Stimulated activated CD8-positive, alpha-beta memory T cell treated with anti-CD3 and anti-CD28 coated beads, Interleukin-7, amount 100 ng/mL, for 48 hours (primary cell): ENCODE results near the gene IL34.
A peak's percentile ranks its signal among the peaks of the same experiment; 100 is the strongest.
"Not testable (repeated sequence)": the region's sequence is repeated elsewhere in the genome, so short reads cannot be mapped to it uniquely, and the experiment has no call there.

ENCODE experiments used
- DNase-seq, 2 donors: peaks; one replicate each; pipeline ENCODE4 v3.0.0-alpha.2; 2020; ENCODE audit warnings: low read depth in 1 of 2; ENCODE audit errors: extremely low read depth in 1 of 2

IL34 gene

GRCh38 chr16:70630960-70631745 lies 15.2 kb upstream of the IL34 start:
- no peak for DNase-seq

GRCh38 chr16:70632273-70632672 lies 14.1 kb upstream of the IL34 start:
- no peak for DNase-seq

DNA sequence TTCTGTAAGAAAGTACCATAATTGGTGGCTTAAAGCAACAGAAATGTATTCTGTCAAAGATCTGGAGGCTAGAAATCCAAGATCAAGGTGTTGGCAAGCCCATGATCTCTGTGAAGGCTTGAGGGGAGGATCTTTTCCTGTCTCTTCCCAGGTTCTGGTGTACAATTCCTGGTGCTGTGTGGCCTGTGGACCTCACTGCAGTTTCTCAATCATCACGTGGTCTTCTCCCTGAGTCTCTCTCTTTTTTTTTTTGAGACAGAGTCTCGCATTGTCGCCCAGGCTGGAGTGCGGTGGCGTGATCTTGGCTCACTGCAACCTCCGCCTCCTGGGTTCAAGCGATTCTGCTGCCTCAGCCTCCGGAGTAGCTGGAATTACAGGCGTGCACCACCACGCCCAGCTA lies 12.7 kb upstream of the IL34 start:
- not testable (repeated sequence) for DNase-seq

DNA sequence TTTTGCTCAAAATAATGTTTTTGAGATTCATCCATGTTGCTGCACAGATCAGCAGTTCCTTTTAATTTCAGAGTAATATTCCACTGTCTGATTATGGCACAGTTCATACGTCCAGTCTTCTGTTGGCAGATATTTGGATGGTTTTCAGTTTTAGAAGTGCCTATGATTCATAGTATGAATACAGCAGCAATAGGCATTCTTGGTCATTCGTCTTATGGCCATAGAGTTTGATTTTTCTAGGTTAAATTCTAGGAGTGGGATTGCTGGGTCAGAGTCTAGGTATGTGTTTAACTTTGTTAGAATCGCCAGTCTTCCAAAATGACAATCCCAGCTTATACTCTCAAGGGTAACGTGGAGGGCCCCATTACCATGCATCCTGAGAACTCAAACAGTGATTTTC lies 11.5 kb upstream of the IL34 start:
- no peak for DNase-seq

DNA sequence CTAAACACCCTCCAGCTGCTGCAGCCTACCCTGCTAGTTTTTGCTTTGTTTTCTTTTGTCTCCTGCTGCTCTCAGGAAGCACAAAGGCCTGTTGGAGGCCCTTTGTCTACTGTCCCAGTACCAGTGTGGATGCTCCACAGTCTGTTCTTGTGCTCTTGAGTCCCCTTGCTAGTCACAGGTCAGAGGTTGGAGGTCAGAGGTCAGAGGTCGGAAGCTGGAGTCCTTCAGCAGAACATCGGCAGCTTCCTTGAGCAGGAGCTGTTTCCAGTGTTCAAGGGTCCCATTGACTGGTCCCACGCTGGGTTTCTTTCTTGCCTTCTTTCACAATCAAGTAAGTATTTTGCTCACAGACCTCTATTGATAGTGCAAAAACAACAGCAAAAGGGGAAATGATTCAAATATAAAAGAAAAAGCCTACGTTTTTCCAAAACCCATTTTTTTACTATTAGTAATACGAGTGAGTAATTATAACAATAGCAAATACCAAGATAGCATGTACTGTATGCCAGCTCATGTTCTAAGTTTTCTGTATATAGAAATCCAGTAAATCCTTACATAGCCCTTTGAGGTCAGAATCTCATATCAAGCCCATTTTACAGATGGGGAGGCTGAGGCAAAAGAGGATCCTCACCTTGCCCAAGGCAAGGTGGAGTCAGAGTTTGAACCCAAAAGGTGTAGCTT lies 10.9 kb upstream of the IL34 start:
- DNase-seq = no peak

- DNase-seq = no peak
These were observed 7.3 kb upstream of the IL34 start for GRCh38 chr16:70638814-70639792.

DNA sequence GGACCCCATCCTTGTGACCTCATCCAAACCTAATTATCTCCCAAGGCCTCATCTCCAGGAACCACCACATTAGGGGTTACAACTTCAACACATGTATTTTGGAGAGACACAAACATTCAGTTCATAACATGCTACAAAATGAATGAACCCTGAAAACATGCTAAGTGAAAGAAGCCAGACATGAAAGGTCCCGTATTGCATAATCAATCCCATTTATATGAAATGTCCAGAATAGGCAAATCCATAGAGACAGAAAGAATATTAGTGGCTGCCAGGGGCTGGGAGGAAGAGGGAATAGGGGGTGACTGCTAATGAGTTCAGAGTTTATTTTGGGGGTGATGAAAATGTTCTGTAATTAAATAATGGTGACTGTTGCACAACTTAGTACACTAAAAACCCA lies 3.7 kb upstream of the IL34 start:
- DNase-seq = no peak

- not testable (repeated sequence) for DNase-seq
These were observed 3.1 kb upstream of the IL34 start for GRCh38 chr16:70643264-70643663.

DNA sequence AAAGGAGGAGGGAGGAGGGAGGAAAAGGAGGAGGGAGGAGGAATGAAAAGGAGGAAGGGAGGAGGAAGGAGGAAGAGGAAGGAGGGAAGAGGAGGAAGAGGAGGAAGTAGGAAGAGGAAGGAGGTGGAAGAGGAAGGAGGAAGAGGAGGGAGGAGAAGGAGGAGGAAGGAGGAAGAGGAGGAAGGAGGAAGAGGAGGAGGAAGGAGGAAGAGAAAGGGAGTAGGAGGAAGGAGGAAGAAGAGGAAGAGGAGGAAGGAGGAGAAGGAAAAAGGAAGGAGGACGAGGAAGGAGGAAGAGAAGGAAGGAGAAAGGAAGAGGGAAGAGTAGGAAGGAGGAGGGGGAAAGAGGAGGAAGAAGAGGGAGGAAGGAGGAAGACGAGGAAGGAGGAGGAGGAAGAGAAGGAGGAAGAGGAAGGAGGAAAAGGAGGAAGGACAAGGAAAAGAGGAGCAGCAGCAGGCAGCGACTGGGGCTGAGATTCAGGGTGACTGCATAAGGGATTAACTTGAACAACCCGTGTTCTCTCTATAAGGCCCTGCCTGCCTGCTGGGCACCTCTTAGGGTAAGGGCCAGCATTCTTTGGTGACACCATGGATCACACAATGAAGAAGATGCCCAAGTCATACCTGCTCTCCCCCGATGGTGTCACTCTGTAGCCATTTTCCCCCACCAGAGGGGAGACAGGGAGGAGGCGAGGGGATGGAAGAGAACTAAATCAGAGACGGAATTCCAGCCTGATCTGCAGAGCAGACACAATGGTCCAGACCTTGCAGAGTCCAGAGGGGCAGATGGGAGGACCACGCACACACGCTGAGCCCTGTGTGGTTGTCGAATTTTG lies 1.4 kb upstream of the IL34 start:
- DNase-seq = no peak

DNA sequence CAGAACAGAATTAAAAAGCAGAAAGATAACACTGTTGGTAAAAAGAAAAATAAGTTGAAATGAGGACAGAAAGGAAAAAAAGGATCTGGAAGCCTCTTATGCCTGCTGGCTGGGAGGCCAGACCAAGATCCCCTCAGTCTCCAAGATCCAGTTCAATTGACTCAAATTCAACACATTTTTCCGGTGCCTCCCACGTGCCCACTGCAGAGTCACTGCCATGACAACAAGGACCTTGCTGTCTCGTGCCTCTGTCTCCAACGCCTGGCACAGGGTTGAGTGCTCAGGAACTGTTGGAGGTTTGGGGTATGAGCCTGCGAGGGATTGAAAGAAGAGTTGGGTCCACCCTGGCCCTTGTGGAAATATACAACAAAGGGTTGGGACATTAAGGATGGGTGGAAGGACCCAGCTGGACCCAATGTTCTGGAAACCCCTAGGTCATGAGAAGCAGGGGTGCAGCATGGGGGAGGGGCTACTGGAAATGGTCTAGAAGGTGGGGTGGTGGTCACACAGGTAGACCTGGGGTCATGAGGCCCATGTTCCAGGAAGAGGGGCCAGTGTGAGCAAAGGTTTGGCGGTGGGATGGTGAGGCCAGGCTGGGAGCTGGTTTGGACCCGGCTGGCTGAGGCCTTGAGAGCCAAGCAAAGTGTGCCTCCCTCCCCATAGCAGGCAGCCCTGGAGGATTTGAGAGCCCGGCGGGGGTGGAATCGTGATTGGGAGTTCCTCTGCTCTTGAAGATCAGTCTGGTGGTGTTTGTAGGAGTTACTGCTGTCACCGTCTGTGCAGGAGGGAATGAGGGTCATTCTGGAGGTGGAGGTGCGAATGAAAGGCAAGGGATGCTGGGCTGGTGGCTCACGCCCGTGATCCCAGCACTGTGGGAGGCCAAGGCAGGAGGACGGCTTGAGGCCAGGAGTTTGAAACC lies 1.3 kb downstream of the IL34 start:
- no peak for DNase-seq

DNA sequence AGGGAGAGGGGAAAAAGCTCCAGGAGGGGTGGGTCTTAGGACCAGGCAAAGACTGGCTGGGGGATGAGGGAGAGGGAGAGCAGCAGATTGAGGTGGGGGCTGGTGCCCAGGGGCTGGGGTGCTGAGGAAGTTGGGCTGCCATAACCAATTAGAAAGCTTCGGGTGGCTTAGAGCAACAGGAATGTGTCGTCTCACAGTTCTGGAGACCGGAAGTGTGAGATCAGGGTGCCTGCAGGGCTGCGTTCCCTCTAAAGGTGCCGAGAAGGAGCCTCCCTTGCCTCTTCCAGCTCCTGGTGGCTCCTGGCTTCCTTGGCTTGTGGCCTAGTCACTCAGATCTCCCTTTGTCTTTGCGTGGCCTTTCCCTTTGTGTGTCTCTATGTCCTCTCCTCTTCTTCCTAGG lies 2.2 kb downstream of the IL34 start:
- no peak for DNase-seq

- DNase-seq = no peak
These were observed 2.9 kb downstream of the IL34 start for GRCh38 chr16:70649300-70649699.

- no peak for DNase-seq
These were observed 3.9 kb downstream of the IL34 start for GRCh38 chr16:70650216-70650615.

DNA sequence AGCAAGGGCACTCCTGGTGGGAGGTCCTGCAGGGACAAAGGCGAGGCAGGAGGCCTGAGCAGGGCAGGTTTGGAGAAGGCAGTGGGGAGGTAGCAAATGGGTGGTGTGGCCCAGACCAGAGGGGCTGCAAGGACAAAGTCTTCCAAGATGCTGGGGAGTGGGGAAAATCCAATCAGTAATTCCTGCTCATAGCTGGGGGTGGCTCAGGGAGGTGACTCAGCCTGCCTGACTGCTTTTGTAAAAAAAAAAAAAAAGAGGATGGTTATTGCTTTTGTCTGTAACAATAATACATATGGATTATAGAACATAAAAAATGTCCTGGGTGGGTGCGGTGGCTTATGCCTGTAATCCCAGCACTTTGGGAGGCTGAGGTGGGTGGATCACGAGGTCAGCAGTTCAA lies 5.2 kb downstream of the IL34 start:
- DNase-seq = no peak

- no peak for DNase-seq
These were observed 6.0 kb downstream of the IL34 start for GRCh38 chr16:70652322-70652721.

DNA sequence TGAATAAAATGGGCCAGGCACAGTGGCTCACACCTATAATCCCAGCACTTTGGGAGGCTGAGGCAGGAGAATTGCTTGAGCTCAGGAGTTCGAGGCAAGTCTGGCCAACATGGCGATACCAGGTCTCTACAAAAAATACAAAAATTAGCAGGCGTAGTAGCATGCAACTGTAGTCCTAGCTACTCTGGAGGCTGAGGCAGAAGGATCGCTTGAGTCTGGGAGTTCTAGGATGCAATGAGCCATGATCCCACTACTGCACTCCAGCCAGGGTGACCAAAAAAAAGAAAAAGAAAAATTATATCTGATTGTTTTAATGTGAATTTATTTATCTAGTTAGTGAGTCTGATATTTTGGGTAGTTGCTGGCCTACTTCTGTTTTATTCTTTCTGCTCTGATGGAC lies 7.0 kb downstream of the IL34 start:
- no peak for DNase-seq

- DNase-seq = peak; percentile 50 to 53
These were observed 7.7 kb downstream of the IL34 start for GRCh38 chr16:70653809-70654771.

- DNase-seq = no peak
These were observed 9.8 kb downstream of the IL34 start for GRCh38 chr16:70656065-70656711.
